ENCODE measurements around the gene TUSC2. TPM values are rescaled to one million over a fixed set of nuclear protein-coding genes. Genes with fewer than 3 reads are reported as not detected.

TUSC2 gene
- total RNA-seq, 1 donor from 2014 or later = 16.9 TPM

- peaks cover 8% of the 10 kb centered on the region for H3K36me3 Mint-ChIP-seq (ENCODE audit: unreplicated experiment)
- H3K4me3 Mint-ChIP-seq (ENCODE audit: unreplicated experiment) = peak overlapping the region; percentile 96
- H3K4me1 Mint-ChIP-seq (ENCODE audit: unreplicated experiment) = peaks cover 34% of the 10 kb centered on the region
- H3K9me3 Mint-ChIP-seq (ENCODE audit: unreplicated experiment) = no peaks in the 10 kb centered on the region
- no peaks in the 10 kb centered on the region for H3K27me3 Mint-ChIP-seq (ENCODE audit: unreplicated experiment)
- DNase-seq (ENCODE audit: extremely low spot score, unreplicated experiment) = no peak
- TF ChIP-seq CTCF (IDR thresholded peaks at IDR 0.05) = no peak
- H3K27ac Mint-ChIP-seq (ENCODE audit: unreplicated experiment) = peak overlapping the region; percentile 87
These were observed 30.4 kb upstream of the TUSC2 start for GRCh38 chr3:50358355-50358910.

- Mint-ChIP-seq H3K4me3 (ENCODE audit: unreplicated experiment) (peak overlapping the region; percentile 96), H3K27me3 (ENCODE audit: unreplicated experiment) (no peaks in the 10 kb centered on the region), H3K27ac (ENCODE audit: unreplicated experiment) (no peak overlapping the region), H3K36me3 (ENCODE audit: unreplicated experiment) (peaks cover 8% of the 10 kb centered on the region), H3K9me3 (ENCODE audit: unreplicated experiment) (no peaks in the 10 kb centered on the region), H3K4me1 (ENCODE audit: unreplicated experiment) (peaks cover 34% of the 10 kb centered on the region)
- DNase-seq (ENCODE audit: extremely low spot score, unreplicated experiment) = no peak
- no peak for TF ChIP-seq CTCF (IDR thresholded peaks at IDR 0.05)
These were observed 29.5 kb upstream of the TUSC2 start for GRCh38 chr3:50357481-50357880.

GRCh38 chr3:50356553-50356952 is 28.5 kb upstream of the TUSC2 start:
- Mint-ChIP-seq H3K4me1 (ENCODE audit: unreplicated experiment) (peaks cover 36% of the 10 kb centered on the region), H3K9me3 (ENCODE audit: unreplicated experiment) (no peaks in the 10 kb centered on the region), H3K36me3 (ENCODE audit: unreplicated experiment) (peaks cover 8% of the 10 kb centered on the region), H3K4me3 (ENCODE audit: unreplicated experiment) (peak overlapping the region; percentile 96), H3K27ac (ENCODE audit: unreplicated experiment) (no peak overlapping the region), H3K27me3 (ENCODE audit: unreplicated experiment) (no peaks in the 10 kb centered on the region)
- TF ChIP-seq CTCF (IDR thresholded peaks at IDR 0.05) = no peak
- DNase-seq (ENCODE audit: extremely low spot score, unreplicated experiment) = no peak

- peaks cover 8% of the 10 kb centered on the region for H3K36me3 Mint-ChIP-seq (ENCODE audit: unreplicated experiment)
- no peaks in the 10 kb centered on the region for H3K27me3 Mint-ChIP-seq (ENCODE audit: unreplicated experiment)
- no peak for DNase-seq (ENCODE audit: extremely low spot score, unreplicated experiment)
- TF ChIP-seq CTCF (IDR thresholded peaks at IDR 0.05) = no peak
- H3K27ac Mint-ChIP-seq (ENCODE audit: unreplicated experiment) = no peak overlapping the region
- peaks cover 42% of the 10 kb centered on the region for H3K4me1 Mint-ChIP-seq (ENCODE audit: unreplicated experiment)
- no peaks in the 10 kb centered on the region for H3K9me3 Mint-ChIP-seq (ENCODE audit: unreplicated experiment)
- H3K4me3 Mint-ChIP-seq (ENCODE audit: unreplicated experiment) = peak overlapping the region; percentile 96
These were observed 28.0 kb upstream of the TUSC2 start for GRCh38 chr3:50355829-50356552.

GRCh38 chr3:50354850-50355249 is 26.8 kb upstream of the TUSC2 start:
- Mint-ChIP-seq H3K4me3 (ENCODE audit: unreplicated experiment) (no peak overlapping the region), H3K27me3 (ENCODE audit: unreplicated experiment) (no peaks in the 10 kb centered on the region), H3K36me3 (ENCODE audit: unreplicated experiment) (peaks cover 8% of the 10 kb centered on the region), H3K27ac (ENCODE audit: unreplicated experiment) (no peak overlapping the region), H3K9me3 (ENCODE audit: unreplicated experiment) (no peaks in the 10 kb centered on the region), H3K4me1 (ENCODE audit: unreplicated experiment) (peaks cover 46% of the 10 kb centered on the region)
- DNase-seq (ENCODE audit: extremely low spot score, unreplicated experiment) = no peak
- TF ChIP-seq CTCF (IDR thresholded peaks at IDR 0.05) = no peak

Measured in osteocyte (in vitro differentiated cells).